ENCODE results near the gene LTBP3.

- TF ChIP-seq CTCF (IDR thresholded peaks at IDR 0.05) = no peak
- no peak for TF ChIP-seq POLR2A (IDR thresholded peaks at IDR 0.05)
Measured at GRCh38 chr11:65524014-65524740, 34.0 kb downstream of the LTBP3 start.

Data from heart left ventricle (tissue), 13 donors.